HG03558 (cell line): Measurements from ENCODE around the gene GUK1.
A peak's percentile ranks its signal among the peaks of the same experiment; 100 is the strongest.
"Not testable (repeated sequence)": the region's sequence is repeated elsewhere in the genome, so short reads cannot be mapped to it uniquely, and the experiment has no call there.

Experiments used
- ATAC-seq: cut with Tn5 transposase; IDR thresholded peaks from one replicate; pipeline ENCODE4 v1.9.1; 2021; ENCODE audit warnings: moderate number of reproducible peaks; ENCODE audit not compliant: unreplicated experiment; ENCODE audit errors: extremely low read depth

The GUK1 gene

DNA sequence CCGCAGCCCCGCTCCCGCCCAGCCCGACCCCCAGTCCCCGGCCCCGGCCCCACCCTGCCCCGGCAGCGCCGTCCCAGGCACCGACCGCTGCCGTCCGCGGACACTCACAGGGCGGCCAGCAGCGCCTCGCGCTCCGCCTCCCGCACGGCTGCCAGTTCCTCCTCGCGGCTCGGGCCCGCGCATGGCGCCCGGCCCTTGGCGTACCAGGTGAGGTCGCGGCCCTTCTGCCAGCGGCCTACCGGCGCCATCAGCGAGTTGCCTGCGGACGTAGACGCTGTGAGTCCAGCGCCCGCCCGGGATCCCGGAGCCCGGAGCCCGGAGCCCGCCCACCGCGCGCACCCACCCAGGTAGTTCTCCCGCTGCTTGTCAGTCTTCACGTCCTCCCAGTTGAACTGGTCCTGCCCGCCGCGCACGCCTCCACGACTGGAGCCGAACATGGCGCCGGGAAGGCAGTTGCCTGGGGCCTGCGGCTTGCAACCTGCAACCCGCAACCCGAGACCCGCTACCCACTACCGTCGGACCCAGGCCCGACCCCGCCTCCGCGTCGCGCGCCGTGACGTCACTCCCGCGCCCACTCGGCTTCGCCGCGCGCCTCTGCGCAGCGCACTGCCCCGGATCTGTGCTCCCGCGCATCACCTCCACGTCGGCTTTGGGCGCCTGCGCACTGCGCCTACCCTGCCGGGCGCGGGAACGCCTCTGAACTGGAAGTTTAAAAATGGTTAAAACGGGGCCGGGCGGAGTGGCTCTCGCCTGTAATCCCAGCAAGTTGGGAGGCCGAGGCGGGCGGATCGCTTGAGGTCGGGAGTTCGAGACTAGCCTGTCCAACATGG lies 37.1 kb upstream of the GUK1 start, which contains the start of gene C1orf35:
C1orf35 (minus strand) TSS at position 535 of the 830 bp plus-strand sequence; CDS start at position 437, 98 bp downstream.
- peak; percentile 55 for ATAC-seq

DNA sequence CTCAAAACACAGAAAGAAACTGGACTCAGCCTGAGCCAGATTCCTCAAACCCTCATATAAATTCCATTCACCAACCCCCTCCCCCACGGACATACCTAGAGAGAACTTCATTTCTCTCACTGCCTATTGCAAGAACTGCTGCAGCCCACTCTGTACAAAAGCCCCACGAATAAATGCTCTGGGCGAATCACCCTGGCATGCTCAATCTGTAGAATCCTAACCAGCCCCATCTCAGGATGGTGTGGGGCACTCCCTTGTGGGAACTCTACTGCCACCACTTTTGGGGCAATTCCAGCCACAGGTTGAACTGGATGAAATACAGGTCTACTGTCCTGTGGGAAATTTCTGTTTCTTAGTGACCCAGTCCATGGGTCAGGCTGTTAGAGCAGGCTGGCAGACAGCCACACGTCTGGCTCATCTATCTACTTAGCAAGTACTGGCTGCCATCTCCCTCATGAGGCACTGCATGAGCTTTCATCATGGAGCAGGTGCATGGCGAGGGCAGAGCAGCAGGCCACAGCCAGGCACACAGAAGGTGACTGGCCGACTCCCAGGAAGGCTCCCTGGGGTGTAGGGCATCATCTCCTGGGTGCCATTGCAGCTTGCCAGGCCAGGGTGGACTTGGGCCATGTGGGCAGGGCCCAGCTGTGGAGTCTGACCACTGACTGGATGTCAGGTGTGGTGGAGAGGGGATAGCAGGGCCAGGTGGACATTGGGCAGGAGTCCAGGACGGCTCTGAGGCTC lies 35.4 kb upstream of the GUK1 start:
- ATAC-seq, result no peak

GRCh38 chr1:228105270-228105995 lies 34.6 kb upstream of the GUK1 start:
- ATAC-seq, result no peak

- no peak for ATAC-seq
Measured at GRCh38 chr1:228105996-228106799, 33.9 kb upstream of the GUK1 start.

DNA sequence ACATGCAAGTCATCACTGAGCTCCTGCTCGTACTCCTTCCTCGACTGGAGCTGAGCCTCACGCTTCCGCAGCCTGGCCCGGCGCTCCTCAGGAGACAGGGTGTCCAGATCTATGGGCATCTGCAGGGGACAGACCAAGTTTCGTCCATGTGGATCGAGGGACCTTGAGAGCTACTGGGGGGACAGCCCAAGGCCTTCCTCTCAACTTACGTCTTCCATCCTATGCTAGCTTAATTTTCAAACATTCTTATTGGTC lies 33.4 kb upstream of the GUK1 start:
- ATAC-seq, result no peak

GRCh38 chr1:228107636-228108035 lies 32.4 kb upstream of the GUK1 start:
- no peak for ATAC-seq

- ATAC-seq, result no peak
Measured at GRCh38 chr1:228108055-228108690, 31.9 kb upstream of the GUK1 start.

DNA sequence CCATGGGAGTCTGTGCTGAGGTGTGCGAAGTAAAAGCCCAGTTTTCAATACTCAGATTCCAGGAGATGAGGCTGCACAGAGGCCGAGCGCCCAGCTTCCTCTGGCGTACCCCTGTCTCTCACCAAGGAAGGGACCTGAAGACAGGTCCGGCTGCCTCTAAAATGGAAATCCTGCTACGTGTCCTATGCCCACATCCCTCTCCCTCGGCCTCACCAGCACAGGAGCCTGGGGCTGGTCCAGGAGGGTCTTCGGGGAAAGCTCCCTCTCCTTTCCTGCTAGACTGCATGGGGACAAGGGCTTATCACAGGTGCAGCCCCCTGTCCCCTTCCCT lies 31.4 kb upstream of the GUK1 start:
- ATAC-seq, result peak; percentile 4

GRCh38 chr1:228109073-228109961 lies 30.8 kb upstream of the GUK1 start, which contains the start of gene MRPL55:
MRPL55 (minus strand) TSS chr1:228109299; CDS start chr1:228108260, 1,039 bp downstream.
- ATAC-seq, result peak; percentile 60

GRCh38 chr1:228109962-228110488 lies 30.1 kb upstream of the GUK1 start:
- ATAC-seq, result no peak

GRCh38 chr1:228110556-228110955 lies 29.5 kb upstream of the GUK1 start:
- ATAC-seq, result no peak

DNA sequence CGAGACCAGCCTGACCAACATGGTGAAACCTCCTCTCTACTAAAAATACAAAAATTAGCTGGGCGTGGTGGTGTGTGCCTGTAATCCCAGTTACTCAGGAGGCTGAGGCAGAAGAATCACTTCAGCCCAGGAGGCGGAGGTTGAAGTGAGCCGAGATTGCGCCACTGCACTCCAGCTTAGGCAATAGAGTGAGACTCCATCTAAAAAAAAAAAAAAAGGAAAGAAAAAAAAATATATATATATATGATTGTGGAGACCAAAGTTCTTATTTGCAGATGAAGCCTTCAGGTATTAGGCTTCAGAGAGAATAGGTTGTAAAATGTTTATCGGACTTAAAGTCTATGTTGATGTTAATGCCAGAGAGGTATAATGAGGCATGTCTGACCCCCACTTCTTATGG lies 28.8 kb upstream of the GUK1 start:
- ATAC-seq, result not testable (repeated sequence)

DNA sequence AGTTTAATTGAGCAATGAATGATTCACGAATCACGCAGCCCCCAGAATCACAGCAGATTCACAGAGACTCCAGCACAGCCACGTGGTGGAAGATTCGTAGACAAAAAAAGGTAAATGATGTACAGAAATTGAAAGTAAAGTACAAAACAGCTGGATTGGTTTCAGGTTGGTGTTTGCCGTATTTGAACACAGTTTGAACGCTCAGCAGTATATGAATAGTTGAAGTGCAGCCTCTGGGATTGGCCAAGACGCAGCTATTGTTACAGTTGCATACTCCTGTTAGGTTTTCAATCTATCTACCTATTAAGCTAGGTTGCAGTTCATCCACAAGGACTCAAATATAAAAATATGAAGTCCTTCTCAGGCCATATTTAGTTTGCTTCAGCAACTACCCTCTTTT lies 27.9 kb upstream of the GUK1 start:
- no peak for ATAC-seq

- ATAC-seq, result no peak
Measured at GRCh38 chr1:228112617-228113016, 27.5 kb upstream of the GUK1 start.

DNA sequence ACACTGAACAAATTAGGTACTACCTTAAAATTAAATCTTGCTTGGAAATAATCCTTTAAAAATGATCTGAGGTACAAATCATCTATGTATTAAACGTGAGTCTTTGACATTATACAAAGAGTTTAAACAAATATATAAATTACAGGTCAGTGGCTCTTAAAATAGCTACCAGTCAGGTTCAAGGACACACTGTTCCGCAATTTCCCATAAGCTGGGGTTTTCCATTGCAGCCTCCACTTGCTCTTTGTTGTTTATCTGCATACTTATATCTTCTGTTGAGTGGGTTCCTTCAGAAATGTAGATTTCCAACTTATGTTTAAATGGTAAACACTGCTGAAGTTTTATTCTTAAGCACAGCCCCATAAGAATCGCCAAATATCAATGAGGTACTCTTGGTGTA lies 25.3 kb upstream of the GUK1 start:
- ATAC-seq, result no peak

DNA sequence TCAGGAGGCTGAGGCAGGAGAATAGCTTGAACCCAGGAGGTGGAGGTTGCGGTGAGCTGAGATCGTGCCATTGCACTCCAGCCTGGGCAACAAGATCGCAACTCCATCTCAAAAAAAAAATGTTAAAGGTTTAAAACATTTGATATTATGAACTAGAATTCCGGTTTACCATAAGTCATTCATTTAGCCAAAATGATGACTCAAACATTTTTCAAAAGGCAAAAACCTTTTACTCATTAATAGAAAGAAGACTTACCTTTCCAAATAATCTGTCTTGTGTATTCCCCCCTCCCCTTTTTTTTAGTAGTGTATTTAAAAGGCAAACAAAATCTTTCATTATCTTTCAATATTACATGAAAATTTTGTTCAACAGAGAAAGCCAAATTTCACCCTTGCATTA lies 22.7 kb upstream of the GUK1 start:
- no peak for ATAC-seq

DNA sequence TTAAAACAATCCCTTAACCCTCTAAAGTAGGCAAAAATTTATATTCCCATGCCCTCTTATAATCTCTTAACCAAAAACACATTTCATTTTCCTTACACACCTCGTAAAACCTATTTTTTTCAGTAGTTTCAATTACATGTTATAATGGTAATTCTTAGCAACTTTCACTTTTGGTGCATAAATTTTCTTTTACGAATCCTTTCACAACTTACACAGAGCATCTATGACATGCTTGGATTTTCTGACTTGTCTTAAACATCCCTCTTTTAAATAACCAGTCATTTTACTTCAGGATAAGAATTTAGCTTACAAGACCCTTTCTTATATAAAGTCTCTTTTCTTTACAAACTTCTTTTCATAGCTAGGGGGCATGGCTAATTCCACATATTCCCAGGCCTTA lies 22.0 kb upstream of the GUK1 start:
- no peak for ATAC-seq

DNA sequence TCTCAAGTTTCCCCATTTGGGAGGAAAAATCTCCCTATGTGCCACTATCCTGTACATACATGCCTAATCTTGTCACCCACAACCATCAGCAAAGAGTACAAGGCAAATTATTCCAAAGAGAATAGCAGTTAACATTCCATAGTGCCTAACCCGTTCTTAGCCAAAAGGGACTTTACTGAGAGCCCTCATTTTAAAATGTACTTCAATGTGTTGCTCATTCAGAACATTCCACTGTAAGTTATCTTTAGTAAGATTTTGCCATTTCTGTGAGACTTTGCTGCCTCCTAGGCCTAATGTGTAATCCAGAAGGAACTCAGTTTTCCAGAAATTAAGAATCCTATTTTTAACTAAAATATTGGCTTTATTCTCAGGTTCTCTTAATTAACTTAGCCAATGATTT lies 19.7 kb upstream of the GUK1 start:
- ATAC-seq, result no peak
